CD4-positive, alpha-beta T cell treated with Interleukin-17A for 1 hour (primary cell): Measurements from ENCODE around the gene COMMD1.
A peak's percentile ranks its signal among the peaks of the same experiment; 100 is the strongest.
"Not testable (repeated sequence)": the region's sequence is repeated elsewhere in the genome, so short reads cannot be mapped to it uniquely, and the experiment has no call there.

Experiments used
- DNase-seq: peaks from one replicate; pipeline ENCODE4 v3.0.0-alpha.2; 2020

Gene COMMD1

GRCh38 chr2:61969376-61969775 is 63.9 kb downstream of the COMMD1 start:
- no peak for DNase-seq

GRCh38 chr2:61970807-61971556 is 65.5 kb downstream of the COMMD1 start:
- no peak for DNase-seq

GRCh38 chr2:61978522-61978921 is 73.0 kb downstream of the COMMD1 start:
- DNase-seq: no peak

- DNase-seq: no peak
Measured at GRCh38 chr2:61980758-61981157, 75.3 kb downstream of the COMMD1 start.

GRCh38 chr2:61984682-61985081 is 79.2 kb downstream of the COMMD1 start:
- DNase-seq: no peak

GRCh38 chr2:61988462-61989366 is 83.2 kb downstream of the COMMD1 start:
- DNase-seq: no peak

- peak; percentile 38 for DNase-seq
Measured at GRCh38 chr2:61993422-61994024, 88.0 kb downstream of the COMMD1 start.

GRCh38 chr2:61994531-61994930 is 89.1 kb downstream of the COMMD1 start:
- DNase-seq: no peak

- no peak for DNase-seq
Measured at GRCh38 chr2:61995065-61995464, 89.6 kb downstream of the COMMD1 start.

GRCh38 chr2:61995515-61995914 is 90.0 kb downstream of the COMMD1 start:
- no peak for DNase-seq

GRCh38 chr2:61998426-61998825 is 93.0 kb downstream of the COMMD1 start:
- DNase-seq: no peak

- DNase-seq: no peak
Measured at GRCh38 chr2:62000538-62000937, 95.1 kb downstream of the COMMD1 start.

- DNase-seq: no peak
Measured at GRCh38 chr2:62001431-62001830, 96.0 kb downstream of the COMMD1 start.

- DNase-seq: not testable (repeated sequence)
Measured at GRCh38 chr2:62004428-62004827, 99.0 kb downstream of the COMMD1 start.

GRCh38 chr2:62007555-62007954 is 102.1 kb downstream of the COMMD1 start:
- DNase-seq: no peak

- no peak for DNase-seq
Measured at GRCh38 chr2:62010632-62011256, 105.3 kb downstream of the COMMD1 start.

GRCh38 chr2:62013641-62014040 is 108.2 kb downstream of the COMMD1 start:
- no peak for DNase-seq

- no peak for DNase-seq
Measured at GRCh38 chr2:62014102-62014501, 108.6 kb downstream of the COMMD1 start.

GRCh38 chr2:62016957-62017356 is 111.5 kb downstream of the COMMD1 start:
- no peak for DNase-seq

- no peak for DNase-seq
Measured at GRCh38 chr2:62029910-62030309, 124.4 kb downstream of the COMMD1 start.

GRCh38 chr2:62030902-62031301 is 125.4 kb downstream of the COMMD1 start:
- DNase-seq: no peak

- DNase-seq: no peak
Measured at GRCh38 chr2:62032096-62032495, 126.6 kb downstream of the COMMD1 start.

GRCh38 chr2:62034715-62035114 is 129.2 kb downstream of the COMMD1 start:
- no peak for DNase-seq
